CD4-positive, alpha-beta T cell treated with Interleukin-6 at 100 ng/mL for 8 hours (primary cell): ENCODE measurements around the gene INSC.

Source experiments
- DNase-seq: peaks from one replicate; pipeline ENCODE4 v3.0.0-alpha.2; 2020; ENCODE audit warnings: mixed read lengths, low spot score

INSC gene

DNA sequence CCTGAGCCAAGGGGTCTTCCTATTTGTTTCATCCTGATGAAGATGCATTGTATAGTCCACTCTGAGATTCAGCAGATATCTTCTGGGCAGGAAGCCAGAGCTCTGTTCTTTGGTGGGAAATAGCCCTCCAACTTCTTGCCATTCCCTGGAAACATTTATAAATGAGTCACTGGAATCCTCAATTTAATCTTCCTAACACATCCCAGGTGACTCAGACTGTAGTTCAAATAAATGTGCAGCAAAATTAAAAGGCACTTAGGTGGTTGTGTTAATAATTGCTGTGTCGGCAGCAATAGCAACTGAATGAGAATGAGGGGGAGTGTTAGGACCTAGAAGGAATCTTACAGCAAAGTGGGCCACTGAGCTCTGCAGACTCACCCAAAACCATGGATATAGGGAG lies 108.6 kb downstream of the INSC start:
- no peak for DNase-seq

- no peak for DNase-seq
Measured at GRCh38 chr11:15224466-15224865, 109.7 kb downstream of the INSC start.

- DNase-seq: no peak
Measured at GRCh38 chr11:15227011-15227410, 112.3 kb downstream of the INSC start.

GRCh38 chr11:15228331-15228849 lies 113.7 kb downstream of the INSC start:
- no peak for DNase-seq

- no peak for DNase-seq
Measured at GRCh38 chr11:15229069-15229468, 114.3 kb downstream of the INSC start.

DNA sequence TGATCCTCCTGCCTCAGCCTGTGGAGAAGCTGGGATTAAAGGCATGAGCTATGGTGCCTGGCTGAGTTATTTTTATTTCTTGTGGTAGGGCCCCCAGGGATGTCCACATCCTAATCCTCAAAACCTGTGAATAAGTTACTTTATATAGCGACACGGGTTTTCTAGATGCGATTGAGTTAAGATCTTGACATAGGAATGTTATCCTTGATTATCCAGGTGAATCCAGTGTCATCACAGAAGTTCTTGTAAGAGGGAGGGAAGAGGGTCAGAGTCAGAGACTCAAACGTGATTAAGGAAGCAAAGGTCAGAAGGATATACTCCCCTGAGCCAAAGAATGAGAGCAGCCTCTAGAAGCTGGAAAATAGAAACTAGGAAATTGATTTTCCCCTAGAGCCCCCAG lies 117.8 kb downstream of the INSC start:
- DNase-seq: no peak

- DNase-seq: no peak
Measured at GRCh38 chr11:15233371-15234165, 118.8 kb downstream of the INSC start.

DNA sequence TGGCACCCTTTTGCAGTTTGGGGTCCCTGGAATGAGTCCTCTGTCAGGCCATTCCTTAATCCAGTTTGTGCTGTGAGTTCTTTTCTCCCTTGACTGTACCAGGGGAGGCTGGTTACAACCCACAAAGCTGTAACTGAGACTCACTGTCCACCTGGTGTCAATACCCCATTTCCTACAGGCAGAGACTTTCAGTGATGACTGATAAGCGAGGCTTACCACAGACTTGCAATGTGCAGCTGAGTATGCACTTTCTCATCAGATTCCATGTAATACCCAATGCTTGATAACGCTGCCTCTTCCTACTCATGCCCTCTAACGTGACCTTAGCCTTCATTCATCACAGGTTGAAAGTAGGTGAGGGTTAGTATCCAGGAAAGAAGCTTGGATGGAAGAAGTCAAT lies 120.1 kb downstream of the INSC start:
- no peak for DNase-seq

DNA sequence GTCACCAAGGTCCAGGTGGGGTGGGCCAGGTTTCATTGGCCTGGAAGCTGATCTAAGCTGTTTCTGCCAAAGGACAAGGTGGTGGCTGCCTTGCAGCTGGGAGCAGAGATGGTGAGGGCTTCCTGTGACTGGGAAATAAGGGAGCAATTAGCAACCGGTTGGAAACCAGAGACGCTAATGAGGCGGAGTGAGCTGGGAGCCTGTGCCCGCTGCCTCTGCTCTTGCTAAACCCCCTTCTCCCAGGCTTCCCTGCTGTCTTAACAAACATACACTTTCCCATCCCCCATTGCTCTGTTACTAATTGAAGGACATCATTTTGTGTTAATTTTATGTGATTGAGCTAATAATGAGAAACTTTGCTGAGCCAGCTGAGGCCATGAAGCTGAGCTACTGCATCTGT lies 121.8 kb downstream of the INSC start:
- no peak for DNase-seq

DNA sequence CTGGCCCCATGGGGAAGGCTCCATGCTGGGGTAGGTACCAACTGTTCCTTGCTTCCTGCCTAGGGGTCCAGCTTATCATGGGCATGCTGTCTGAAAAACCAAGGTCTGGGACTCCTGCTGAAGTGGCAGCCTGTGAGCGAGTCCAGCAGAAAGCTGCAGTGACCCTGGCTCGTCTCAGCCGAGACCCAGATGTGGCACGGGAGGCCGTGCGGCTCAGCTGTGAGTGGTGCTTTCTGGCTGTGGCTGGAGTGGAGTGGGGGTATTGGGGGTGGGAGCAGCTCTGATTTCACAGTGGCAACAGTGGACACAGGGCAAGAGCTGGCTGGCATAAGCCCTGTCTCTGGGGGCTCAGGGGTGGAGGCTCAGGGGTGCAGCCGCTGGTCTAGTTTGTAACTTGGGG lies 124.1 kb downstream of the INSC start:
- no peak for DNase-seq

DNA sequence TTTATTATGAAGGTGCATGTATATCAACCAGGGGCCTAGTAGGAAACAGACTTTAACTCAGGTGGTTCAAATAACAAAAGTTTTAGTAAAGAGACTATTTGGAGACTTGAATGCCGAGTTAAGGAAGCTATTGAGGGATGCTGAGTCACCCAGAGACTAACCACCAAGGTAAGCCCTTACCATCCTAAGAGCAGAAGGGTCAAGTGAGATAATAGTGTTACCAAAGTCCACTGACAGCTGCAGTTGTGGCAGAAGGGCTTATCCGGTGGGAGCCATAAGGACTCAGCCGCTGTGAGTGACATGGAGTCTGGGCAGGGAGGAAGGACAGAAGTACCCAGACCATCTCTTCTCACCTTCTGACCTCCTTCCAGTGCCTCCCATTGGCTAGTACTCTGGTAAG lies 134.0 kb downstream of the INSC start:
- no peak for DNase-seq

DNA sequence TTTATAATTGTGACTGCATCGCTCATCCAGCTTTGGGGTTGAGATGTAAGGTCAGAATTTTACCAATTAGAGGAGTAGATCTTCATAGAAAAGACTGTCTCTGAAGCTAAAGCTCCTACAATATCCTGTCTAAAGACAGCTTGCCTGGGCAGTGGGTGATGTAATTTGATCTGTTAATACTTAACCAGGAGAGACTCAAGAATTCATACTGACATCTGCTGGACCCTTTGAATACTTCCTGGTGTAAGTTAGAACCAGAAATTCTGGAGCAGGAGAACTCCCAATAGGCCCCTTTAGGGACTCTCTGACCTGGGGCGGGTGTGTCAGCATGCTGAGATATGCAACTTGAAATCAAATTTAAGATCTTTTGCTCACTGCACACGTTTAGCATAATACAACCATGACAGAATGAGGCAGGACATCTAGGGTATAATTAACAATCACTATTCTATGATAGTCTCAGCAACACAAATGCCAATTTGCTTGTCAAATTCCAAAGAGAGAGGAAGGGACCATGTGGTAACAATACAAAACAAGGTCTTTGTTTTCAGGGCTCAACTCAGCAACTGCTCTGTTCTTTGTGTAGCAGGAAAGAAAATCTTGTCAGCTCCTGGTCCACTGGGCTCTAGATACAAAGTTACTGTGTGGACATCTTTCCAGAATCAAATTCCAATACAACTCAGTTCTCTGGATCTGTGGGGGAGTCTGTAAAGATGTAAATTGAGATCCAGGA lies 143.9 kb downstream of the INSC start:
- no peak for DNase-seq

- DNase-seq: no peak
Measured at GRCh38 chr11:15266999-15267398, 152.3 kb downstream of the INSC start.

- no peak for DNase-seq
Measured at GRCh38 chr11:15268598-15268997, 153.9 kb downstream of the INSC start.

DNA sequence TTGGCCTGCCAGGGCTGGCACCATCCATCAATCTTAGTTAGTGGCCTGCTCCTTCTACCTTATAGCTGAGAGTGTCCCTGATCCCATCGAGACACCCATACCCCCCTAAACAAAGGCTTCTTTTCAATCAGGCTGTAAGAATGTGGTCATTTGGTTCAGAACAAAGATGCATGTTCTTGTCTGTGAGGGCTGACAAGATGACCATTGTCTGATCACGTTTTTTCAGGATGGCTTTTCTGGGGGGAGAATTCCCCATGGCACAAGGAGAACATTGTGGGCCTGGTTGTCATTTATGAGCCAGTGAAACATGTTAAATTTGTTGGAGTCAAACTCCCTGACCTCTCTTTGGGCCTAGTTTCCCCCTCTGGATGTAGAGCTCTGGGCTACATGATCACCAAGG lies 160.4 kb downstream of the INSC start:
- DNase-seq: no peak

DNA sequence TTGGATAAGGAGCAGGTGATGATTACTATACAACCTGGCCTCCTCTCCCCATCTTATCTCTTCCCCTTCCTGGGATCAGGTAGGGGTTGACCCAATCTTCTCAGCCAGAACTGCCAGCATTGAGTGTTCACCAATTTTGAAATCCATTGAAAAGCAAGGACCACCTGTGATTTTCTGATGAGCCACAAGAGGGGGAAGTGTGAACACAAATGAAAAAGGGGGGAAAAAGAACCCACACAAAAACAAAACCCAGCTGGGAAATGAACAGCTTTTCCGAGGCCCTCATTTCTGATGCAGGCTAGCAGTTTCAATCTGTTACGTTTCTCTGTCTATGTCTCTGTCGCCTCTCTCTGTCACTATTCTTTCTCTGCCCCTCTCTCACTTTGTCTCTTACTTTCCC lies 161.9 kb downstream of the INSC start:
- no peak for DNase-seq

DNA sequence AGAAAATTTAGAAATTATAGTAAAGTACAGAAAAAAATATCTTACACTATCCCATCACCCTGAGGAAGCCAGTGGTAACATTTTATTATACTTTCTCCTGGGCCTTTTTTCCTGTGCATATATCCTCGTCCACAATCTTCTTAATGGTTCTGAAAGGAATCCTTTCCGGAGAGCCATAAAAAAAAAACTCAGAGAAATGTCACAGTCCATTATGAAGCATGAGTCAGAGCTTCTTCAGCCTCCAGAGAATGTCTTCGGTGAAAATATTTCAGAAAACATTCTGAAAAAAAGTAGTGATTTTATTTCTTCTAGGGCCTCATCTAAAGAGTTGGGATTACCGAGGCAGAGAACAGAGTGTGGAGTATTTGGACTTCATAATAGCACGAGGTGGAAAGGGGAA lies 163.4 kb downstream of the INSC start:
- DNase-seq: no peak

GRCh38 chr11:15280393-15280792 lies 165.7 kb downstream of the INSC start:
- no peak for DNase-seq

DNA sequence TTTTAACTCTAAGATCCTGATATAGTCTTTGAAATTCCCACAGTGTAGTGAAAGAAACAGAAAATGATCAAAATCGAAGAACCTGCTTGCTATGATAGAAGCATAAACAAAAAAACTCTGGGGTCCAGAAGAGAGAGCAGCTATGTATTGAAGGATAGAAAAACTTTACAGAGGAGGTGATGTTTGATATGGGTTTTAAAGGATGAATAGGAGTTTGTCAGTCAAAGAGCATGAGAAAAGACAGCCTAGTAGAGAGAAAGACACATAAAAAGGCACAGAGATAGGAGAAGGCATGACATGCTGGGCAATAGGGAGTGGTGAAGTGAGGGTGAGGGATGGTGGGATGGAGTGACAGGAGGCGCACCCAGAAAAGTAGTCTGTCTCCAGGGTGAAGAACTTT lies 168.0 kb downstream of the INSC start:
- DNase-seq: no peak

- no peak for DNase-seq
Measured at GRCh38 chr11:15286465-15286864, 171.7 kb downstream of the INSC start.

DNA sequence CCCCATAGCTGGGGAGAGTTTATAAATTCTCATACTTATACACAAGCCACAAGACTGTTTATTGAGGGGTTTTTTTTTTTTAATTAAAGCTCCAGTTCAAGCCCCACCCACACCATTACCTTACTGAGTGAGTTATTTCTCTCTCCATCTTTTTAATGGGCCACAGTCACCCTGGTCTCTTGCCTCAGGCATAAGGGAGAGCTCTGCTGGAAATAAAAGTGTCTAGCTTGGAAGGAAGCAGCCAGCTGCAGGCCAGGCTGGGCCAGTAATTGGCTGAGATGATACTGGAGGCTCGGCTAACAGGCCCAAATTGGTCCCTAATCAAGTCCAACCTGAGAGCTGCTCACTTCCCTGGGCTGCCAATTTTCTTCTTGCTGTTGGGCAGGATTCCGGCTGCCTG lies 174.1 kb downstream of the INSC start:
- DNase-seq: no peak

DNA sequence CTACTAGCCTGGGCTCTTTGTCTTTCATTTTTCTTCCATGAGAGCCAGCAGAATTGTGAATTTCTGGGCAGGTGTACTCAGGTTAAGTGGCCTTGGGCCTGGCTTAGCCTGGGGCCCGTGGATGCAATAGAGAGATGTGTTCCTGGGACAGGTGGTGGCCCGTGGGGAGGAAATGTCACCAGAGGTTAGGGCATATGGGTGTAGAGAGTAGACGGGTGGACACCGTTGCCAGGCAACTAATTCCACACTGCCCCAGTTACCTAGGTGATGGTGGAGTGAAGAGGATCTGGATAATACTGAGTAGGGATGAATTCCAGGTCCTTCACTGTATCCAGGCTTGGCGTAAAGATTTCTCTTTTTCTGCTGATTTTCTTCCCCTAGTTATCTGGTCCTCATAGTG lies 175.0 kb downstream of the INSC start:
- no peak for DNase-seq

- no peak for DNase-seq
Measured at GRCh38 chr11:15291885-15292284, 177.2 kb downstream of the INSC start.
